Measurements from ENCODE around the gene OR1L8.
"Not testable (repeated sequence)": the region's sequence is repeated elsewhere in the genome, so short reads cannot be mapped to it uniquely, and the experiment has no call there.

- not testable (repeated sequence) for TF ChIP-seq CTCF, POLR2A (IDR thresholded peaks at IDR 0.05)
These were observed at the start of gene OR1L8 for GRCh38 chr9:122583284-122583683.
